CD4-positive, alpha-beta T cell treated with Interleukin-4 for 1 hour (primary cell): ENCODE measurements around the gene WASHC3.
"Not testable (repeated sequence)": the region's sequence is repeated elsewhere in the genome, so short reads cannot be mapped to it uniquely, and the experiment has no call there.

Source experiments
- DNase-seq, 2 donors: peaks; one replicate each; pipeline ENCODE4 v3.0.0-alpha.2; 2020 to 2022

Gene WASHC3

GRCh38 chr12:102061560-102062418, at the start of gene WASHC3:
WASHC3 (minus strand) TSS chr12:102061991; CDS start chr12:102061962, 29 bp downstream.
- peak; percentile 95 to 96 for DNase-seq

DNA sequence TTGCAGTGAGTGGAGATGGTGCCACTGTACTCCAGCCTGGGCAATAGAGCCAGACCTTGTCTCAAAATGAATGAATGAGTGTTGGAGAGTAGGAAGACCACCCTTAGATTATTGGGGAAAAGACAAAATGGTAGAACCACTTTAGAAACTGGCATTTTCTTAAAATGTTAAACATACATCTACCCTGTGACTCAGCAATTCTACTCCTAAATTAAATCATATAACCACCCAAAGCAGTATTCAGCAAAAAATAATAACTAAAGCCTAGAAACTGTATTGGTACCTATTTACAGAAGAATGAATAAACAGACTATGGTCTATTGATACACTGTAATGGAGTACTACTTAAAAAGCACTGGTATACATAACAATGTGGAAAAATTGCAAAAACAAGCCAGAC, 49.0 kb upstream of the WASHC3 start:
- no peak for DNase-seq

DNA sequence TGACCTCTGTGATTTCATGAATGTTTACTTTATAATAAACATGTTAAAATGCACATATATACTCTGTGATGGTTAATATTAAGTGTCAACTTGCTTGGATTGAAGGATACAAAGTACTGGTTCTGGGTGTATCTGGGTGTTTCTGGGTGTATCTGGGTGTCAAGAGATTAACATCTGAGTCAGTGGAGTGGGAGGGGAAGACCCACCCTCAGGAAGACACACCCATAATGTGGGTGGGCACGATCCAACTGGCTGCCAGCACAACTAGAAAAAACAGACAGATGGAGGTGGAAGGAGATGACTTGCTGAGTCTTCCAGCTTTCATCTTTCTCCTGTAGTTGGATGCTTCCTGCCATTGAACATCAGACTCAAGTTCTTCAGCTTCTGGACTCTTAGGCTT, 46.2 kb upstream of the WASHC3 start:
- no peak for DNase-seq

GRCh38 chr12:102106905-102107304, 45.1 kb upstream of the WASHC3 start:
- no peak for DNase-seq

- no peak for DNase-seq
These were observed 35.1 kb upstream of the WASHC3 start for GRCh38 chr12:102096855-102097254.

- peak in 1 of 2 donors; percentile 12 for DNase-seq
These were observed 34.0 kb upstream of the WASHC3 start for GRCh38 chr12:102095677-102096263.

GRCh38 chr12:102093319-102093718, 31.5 kb upstream of the WASHC3 start:
- no peak for DNase-seq

- not testable (repeated sequence) for DNase-seq
These were observed 27.5 kb upstream of the WASHC3 start for GRCh38 chr12:102089228-102089835.

DNA sequence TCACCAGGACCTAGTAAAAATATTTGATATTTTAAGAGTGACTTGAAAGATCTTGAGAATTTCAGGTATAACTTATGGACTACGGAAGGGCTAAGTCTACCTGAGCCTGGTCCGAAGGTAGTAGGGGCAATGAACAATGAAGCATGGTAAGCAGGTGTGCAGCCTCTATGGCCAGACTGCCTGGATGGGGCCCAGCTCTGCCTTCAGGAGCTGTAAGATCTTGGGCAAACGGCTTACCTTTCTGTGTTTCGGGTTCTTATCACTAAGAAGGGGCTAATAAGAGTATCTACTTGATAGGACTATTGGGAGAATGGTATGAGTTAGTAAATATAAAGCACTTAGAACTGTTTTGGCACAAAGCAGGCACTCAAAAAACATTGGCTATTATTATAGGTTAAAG, 19.1 kb upstream of the WASHC3 start:
- DNase-seq = no peak

GRCh38 chr12:102072092-102072491, 10.3 kb upstream of the WASHC3 start:
- not testable (repeated sequence) for DNase-seq

DNA sequence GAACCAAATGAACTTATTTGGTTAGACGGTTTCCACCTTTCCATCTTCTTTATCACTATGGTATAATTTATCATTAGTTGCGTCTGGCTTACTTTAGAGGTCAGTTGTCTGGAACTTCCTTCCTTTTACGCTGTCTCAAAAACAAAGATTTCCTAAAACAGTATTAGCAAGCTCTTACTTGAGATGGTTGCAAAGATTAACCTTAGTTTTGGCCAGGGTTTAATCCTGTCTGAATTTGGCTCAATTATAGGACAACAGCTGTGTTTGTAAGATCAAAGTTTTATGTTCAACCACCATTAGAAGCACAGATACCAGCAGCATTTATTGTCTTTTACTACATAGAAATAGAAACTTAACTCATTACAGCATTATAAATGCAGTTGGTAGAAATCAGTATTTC, 7.9 kb upstream of the WASHC3 start:
- DNase-seq = no peak

GRCh38 chr12:102067574-102068258, 5.9 kb upstream of the WASHC3 start:
- DNase-seq = no peak

GRCh38 chr12:102064476-102064875, 2.7 kb upstream of the WASHC3 start:
- no peak for DNase-seq

- no peak for DNase-seq
These were observed 1.3 kb upstream of the WASHC3 start for GRCh38 chr12:102063069-102063468.

DNA sequence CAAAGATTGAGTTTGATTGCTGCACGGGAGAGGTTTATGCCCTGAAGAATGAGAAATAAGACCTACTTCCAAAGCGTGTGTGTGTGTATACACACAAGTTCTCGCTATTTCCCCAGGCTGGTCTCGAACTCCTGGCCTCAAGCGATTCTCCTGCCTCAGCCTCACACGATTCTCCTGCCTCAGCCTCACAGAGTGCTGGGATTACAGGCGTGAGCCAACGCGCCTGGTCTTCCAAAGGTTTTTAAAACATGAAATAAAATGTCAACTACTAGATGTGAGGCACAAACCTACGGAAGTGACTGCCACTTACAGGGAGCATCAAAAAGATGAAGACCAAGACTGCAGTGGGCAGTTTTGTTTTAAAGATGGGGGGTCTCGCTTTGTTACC, 622 bp upstream of the WASHC3 start:
- no peak for DNase-seq

DNA sequence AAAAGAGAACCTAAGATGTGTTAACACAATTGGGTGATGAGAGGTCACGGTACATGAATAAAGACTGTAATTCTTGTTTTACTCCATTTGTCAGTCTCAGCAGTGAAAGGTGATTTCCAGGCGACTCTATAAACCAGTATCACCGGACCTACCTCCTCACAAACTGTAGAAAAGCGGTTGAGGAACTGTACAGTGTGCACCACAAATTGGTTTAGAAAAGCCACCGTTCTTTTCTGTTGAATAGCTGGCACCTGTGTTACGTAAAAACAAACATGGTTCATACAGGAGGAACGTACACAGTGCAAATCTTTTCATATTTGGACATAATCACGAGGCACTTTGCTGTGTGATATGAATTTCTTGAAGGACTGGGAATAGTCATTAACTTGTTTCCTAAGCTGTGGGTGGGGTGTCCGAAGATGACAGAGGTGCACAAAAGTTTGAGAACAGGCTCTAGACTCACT, 663 bp downstream of the WASHC3 start:
- peak; percentile 58 to 80 for DNase-seq

DNA sequence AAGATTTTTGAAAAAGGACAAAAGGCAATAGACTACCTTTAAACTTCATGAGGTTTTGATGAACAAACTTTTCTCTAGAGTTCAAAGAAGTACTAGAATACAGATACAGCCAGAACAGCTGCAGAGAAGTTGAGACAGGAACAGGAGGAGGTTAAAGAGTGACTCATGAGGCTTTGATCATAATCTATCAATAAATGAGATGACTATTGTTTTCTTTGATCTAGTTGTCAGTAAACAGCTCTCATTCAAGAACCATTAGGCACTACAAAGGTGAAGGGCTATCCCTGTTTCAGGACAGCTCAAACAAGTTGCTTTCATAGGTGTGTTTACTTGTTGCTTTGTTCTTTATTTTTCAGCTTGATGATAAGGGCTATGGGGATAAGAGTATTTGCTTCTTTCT, 2.4 kb downstream of the WASHC3 start:
- peak in 1 of 2 donors; percentile 67 for DNase-seq

- DNase-seq = no peak
These were observed 7.4 kb downstream of the WASHC3 start for GRCh38 chr12:102054345-102054744.

DNA sequence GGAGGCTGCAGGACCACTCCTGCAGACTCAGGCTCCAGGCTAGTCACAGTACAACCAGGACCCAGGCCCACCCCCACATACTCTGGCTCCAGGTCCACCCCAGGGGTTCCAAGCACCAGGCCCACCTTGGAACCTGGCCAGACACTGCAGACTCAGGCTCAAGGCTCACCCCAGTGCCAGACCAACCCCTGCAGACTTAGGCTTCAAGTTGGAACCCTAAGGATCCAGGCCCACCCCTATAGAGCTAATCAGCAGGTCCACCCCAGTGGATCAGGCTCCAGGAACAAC, 8.8 kb downstream of the WASHC3 start:
- no peak for DNase-seq

- no peak for DNase-seq
These were observed 9.4 kb downstream of the WASHC3 start for GRCh38 chr12:102052192-102053061.

DNA sequence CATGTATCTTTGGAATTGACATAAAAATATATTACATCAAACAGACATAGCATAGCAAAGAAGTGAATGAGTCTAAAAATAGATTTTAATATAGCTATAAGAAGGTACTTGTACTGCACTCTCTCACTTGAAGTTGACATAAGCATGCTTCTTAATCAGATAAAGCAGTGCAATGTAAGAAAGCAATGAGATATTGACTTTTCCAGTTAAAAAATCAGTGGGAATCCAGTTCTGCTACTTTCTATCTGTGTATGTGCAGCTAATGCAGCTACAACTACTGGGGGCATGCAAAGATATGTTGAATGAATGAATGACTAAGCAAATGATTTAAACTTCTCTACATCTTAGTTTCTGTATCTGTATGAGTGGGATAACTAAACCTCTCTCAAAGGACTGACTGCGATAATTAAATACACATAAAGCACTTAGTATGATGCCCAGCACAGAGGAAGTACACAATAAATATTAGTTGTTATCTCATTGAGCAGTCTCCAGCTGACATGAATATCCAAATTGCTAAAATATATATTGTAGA, 10.3 kb downstream of the WASHC3 start:
- no peak for DNase-seq
